ENCODE measurements around the gene C6orf89. TPM values are rescaled to one million over a fixed set of nuclear protein-coding genes. Genes with fewer than 3 reads are reported as not detected.

C6orf89 gene
- total and polyA plus RNA-seq, 2 of the 8 experiments (the other 6 are each of a cell fraction or from before 2014, with no cell fraction given), result 4.6 to 12.3 TPM

DNA sequence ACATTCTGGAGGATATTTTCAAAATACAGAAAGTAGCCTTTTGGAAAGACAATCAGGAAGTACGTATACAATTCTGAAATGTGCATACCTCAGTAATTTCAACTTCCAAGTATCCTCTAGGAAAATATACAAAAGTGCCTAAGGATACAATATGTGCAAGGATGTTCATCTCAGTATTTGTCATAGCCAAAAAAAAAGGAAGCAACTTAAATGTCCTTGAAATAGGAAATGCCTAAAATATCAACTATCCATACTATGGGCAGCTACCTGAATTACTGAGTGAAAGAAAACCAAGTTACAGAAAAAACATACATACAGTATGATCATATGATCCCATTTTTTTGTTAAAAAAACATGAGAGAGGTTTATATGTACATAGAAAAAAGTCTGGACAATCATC is 12.6 kb upstream of the C6orf89 start:
- Histone ChIP-seq H3K27me3 (replicated peaks in 1 of 4; ENCODE audit: control insufficient read depth in 3 of 4, extremely low read depth in 1 of 4, insufficient read depth in 3 of 4, low read length in 3 of 4) (no peaks in the 10 kb centered on the region), H3K4me3 (ENCODE audit: extremely low read depth in 1 of 4, insufficient read depth in 2 of 4, low read depth in 3 of 4, low read length in 4 of 4) (peak overlapping the region in 1 of 4 experiments; percentile 83; a peak in 2 of 8 replicates), H4K91ac (replicated peaks; ENCODE audit: insufficient read length, low read length) (no peak overlapping the region), H2AFZ (ENCODE audit: low read length) (no peak overlapping the region), H3K18ac (ENCODE audit: extremely low read depth, low read length) (no peak overlapping the region), H3K9ac (replicated peaks in 1 of 4; ENCODE audit: extremely low read depth in 1 of 4, low read depth in 3 of 4, low read length in 3 of 4) (no peak overlapping the region), H4K5ac (ENCODE audit: insufficient read length, low read depth, low read length) (no peak overlapping the region), H3K79me2 (ENCODE audit: control insufficient read depth in 1 of 2, insufficient read depth in 2 of 2, low read length in 2 of 2) (peaks cover 0 to 50% of the 10 kb centered on the region in 2 experiments; a peak in 2 of 4 replicates), H3K23ac (ENCODE audit: insufficient read length) (no peak overlapping the region), H3K56ac (replicated peaks; ENCODE audit: insufficient read length, low read depth, low read length) (no peak overlapping the region), H3K36me3 (ENCODE audit: control insufficient read depth in 2 of 4, insufficient read depth in 4 of 4, low read length in 3 of 4) (peaks cover 7 to 34% (median 10%) of the 10 kb centered on the region in 4 experiments; a peak in 7 of 8 replicates), H2BK120ac (replicated peaks; ENCODE audit: low read depth, low read length) (no peak overlapping the region), H3K14ac (ENCODE audit: insufficient read length) (no peak overlapping the region), H2BK15ac (ENCODE audit: low read length) (no peak overlapping the region), H3K23me2 (ENCODE audit: low read depth, low read length) (peaks cover 4% of the 10 kb centered on the region; the same call in 1 of the 2 replicates), H2BK12ac (ENCODE audit: low read depth, low read length) (no peak overlapping the region), H3K9me3 (ENCODE audit: insufficient read depth in 2 of 2, low read depth in 1 of 2, low read length in 1 of 2) (no peaks in the 10 kb centered on the region), H2BK5ac (ENCODE audit: low read depth, low read length) (no peak overlapping the region), H4K20me1 (replicated peaks in 1 of 2; ENCODE audit: control insufficient read depth in 1 of 2, insufficient read depth in 2 of 2, low read length in 2 of 2) (no peaks in the 10 kb centered on the region), H4K8ac (ENCODE audit: extremely low read depth, insufficient read depth, low read length) (no peak overlapping the region), H2AK5ac (ENCODE audit: low read depth, low read length) (no peak overlapping the region), H2BK20ac (ENCODE audit: low read length) (no peak overlapping the region), H3K27ac (ENCODE audit: low read depth, low read length) (no peak overlapping the region), H3K4me2 (ENCODE audit: insufficient read depth in 1 of 2, low read depth in 2 of 2, low read length in 2 of 2) (peak overlapping the region; percentile 66 to 79; a peak in 2 of 4 replicates), H3K4ac (replicated peaks; ENCODE audit: insufficient read length, low read depth, low read length) (no peak overlapping the region), H3K79me1 (ENCODE audit: low read depth, low read length) (no peaks in the 10 kb centered on the region; the same call in 1 of the 2 replicates), H3K4me1 (replicated peaks in 1 of 4; ENCODE audit: control insufficient read depth in 3 of 4, insufficient read depth in 4 of 4, low read length in 3 of 4) (peaks cover 0 to 4% (median 1%) of the 10 kb centered on the region in 4 experiments; a peak in 3 of 7 replicates)
- ChIA-PET POLR2A (ENCODE audit: partially characterized antibody) (interaction anchor here (0.8 to 3.6 kb wide), 9 partner anchors 9 to 145 kb away, joined by 3 to 35 read pairs (median 7); partner anchors contain the start of gene C6orf89), CTCF (ENCODE audit: partially characterized antibody) (interaction anchor here (0.6 to 6.5 kb wide), 20 partner anchors 9 to 264 kb away, joined by 3 to 77 read pairs (median 6); partner anchors contain the start of gene C6orf89)
- WGBS, 2 experiments (ENCODE audit: extremely low coverage in 1 of 2, insufficient coverage in 1 of 2, insufficient read length in 1 of 2, insufficient replicate concordance in 2 of 2, low coverage in 1 of 2, low lambda C conversion rate in 2 of 2, missing lambda C conversion rate in 1 of 2), result 94% methylated on average over 1 of the region's 1 CpG; no CpG with 5 or more reads in 1 of the 2 experiments
- DNase-seq (ENCODE audit: low read depth in 1 of 2, low spot score in 2 of 2), result no peak
- FAIRE-seq, result no peak
- TF ChIP-seq NANOG (IDR thresholded peaks at IDR 0.05; ENCODE audit: insufficient read depth, low read depth, low read length, poor library complexity, severe bottlenecking) (no peak), HDAC2 (IDR thresholded peaks at IDR 0.05; ENCODE audit: borderline replicate concordance in 1 of 2, low read depth in 2 of 2, low read length in 2 of 2) (no peak), KDM4A (IDR thresholded peaks at IDR 0.05; ENCODE audit: low read depth, low read length, severe bottlenecking) (no peak), POLR2A (IDR thresholded peaks at IDR 0.05; ENCODE audit: control extremely low read depth in 1 of 2, low read depth in 2 of 2, low read length in 2 of 2) (no peak), CBX8 (IDR thresholded peaks at IDR 0.05; ENCODE audit: borderline replicate concordance, low read depth, low read length) (no peak), RFX5 (IDR thresholded peaks at IDR 0.05; ENCODE audit: borderline replicate concordance, low read depth, low read length) (no peak), CHD1 (IDR thresholded peaks at IDR 0.05; ENCODE audit: low read depth, low read length) (no peak), BACH1 (IDR thresholded peaks at IDR 0.05; ENCODE audit: low read length) (no peak), MAFK (IDR thresholded peaks at IDR 0.05; ENCODE audit: low read depth, low read length) (no peak)
- TF ChIP-seq, protein P1, sequence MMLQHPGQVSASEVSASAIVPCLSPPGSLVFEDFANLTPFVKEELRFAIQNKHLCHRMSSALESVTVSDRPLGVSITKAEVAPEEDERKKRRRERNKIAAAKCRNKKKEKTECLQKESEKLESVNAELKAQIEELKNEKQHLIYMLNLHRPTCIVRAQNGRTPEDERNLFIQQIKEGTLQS (IDR thresholded peaks at IDR 0.05; ENCODE audit: insufficient read depth, low read depth, low read length), result no peak
